HepG2 (cell line): Measurements from ENCODE around the gene NPBWR2. TPM values are rescaled to one million over a fixed set of nuclear protein-coding genes. Genes with fewer than 3 reads are reported as not detected.

ENCODE experiments used
- ATAC-seq: fragments of 200-7000 bp; cut with Tn5 transposase; 3 replicates; pipeline ENCODE4 v1.9.1; 2020; ENCODE audit warnings: mild to moderate bottlenecking, moderate library complexity
- BruUV-seq: library from RNA; stranded (reverse); fragments of 400-500 nt; replicated peaks from 2 replicates; lab custom pipeline; 2021; lab: Mats Ljungman, UMichigan
- CTCF ChIA-PET: fragments of 300-600 bp; formaldehyde crosslinking; extraction: SDS; loops from one replicate; lab custom pipeline; 2021; ENCODE audit warnings: low total read pairs, inconsistent platforms, low intra/inter-chr PET ratio; lab: Yijun Ruan, JAX
- POLR2A ChIA-PET: fragments of 350-600 bp; sonication (Branson Sonifier 250); formaldehyde crosslinking; loops from one replicate; lab custom pipeline; 2020; ENCODE audit warnings: antibody characterized with exemption, inconsistent platforms; lab: Yijun Ruan, JAX
- DNase-seq: peaks from one replicate; pipeline ENCODE4 v3.0.0-alpha.2; 2015; ENCODE audit warnings: low spot score
- FAIRE-seq: peaks from 3 replicates; lab custom pipeline; 2011; peaks lifted over from hg19 to GRCh38; lab: Jason Lieb, UNC
- H2AFZ ChIP-seq: one replicate; pipeline ENCODE4 v1.6.1; 2011; ENCODE audit warnings: low read length, inconsistent platforms
- H3K27ac ChIP-seq: fragments of 300-600 bp; 3 replicates; pipeline ENCODE4 v1.8.0; 2011; ENCODE audit warnings: mixed run types, mild to moderate bottlenecking, mixed read lengths, low read length, inconsistent platforms; ENCODE audit not compliant: insufficient read depth; ENCODE audit errors: extremely low read length
- H3K27me3 ChIP-seq, 2 experiments: fragments of 200-600 bp in 1 of 2; 2 replicates in 1 of 2; 3 replicates in 1 of 2; pipeline versions ENCODE4 v1.6.0 to v1.8.0; 2011; ENCODE audit warnings: low read length in 2 of 2, mild to moderate bottlenecking in 2 of 2, moderate library complexity in 2 of 2, inconsistent platforms in 1 of 2; ENCODE audit not compliant: insufficient read depth in 2 of 2, control insufficient read depth in 1 of 2
- H3K36me3 ChIP-seq, 2 experiments: fragments of 200-600 bp in 1 of 2; replicated peaks in 1 of 2; 2 replicates in 1 of 2; 3 replicates in 1 of 2; pipeline versions ENCODE4 v1.5.1 to v1.8.0; 2011; ENCODE audit warnings: low read length in 2 of 2, inconsistent platforms in 1 of 2; ENCODE audit not compliant: insufficient read depth in 2 of 2, control insufficient read depth in 1 of 2
- H3K4me1 ChIP-seq: 2 replicates; pipeline ENCODE4 v1.5.1; 2012; ENCODE audit warnings: low read length, inconsistent platforms; ENCODE audit not compliant: insufficient read depth
- H3K4me2 ChIP-seq: 2 replicates; pipeline ENCODE4 v1.6.0; 2011; ENCODE audit warnings: low read depth, low read length, inconsistent platforms
- H3K4me3 ChIP-seq, 3 experiments: fragments of 200-600 bp in 1 of 3; sonication (generic), shearing (Covaris generic) in 1 of 3; replicated peaks in 1 of 3; 2 replicates each; pipeline ENCODE4 v1.5.1; 2011 to 2016; ENCODE audit warnings: low read length in 3 of 3, inconsistent platforms in 2 of 3, low read depth in 2 of 3, mild to moderate bottlenecking in 2 of 3, control low read depth in 1 of 3, mixed read lengths in 1 of 3; ENCODE audit not compliant: insufficient read depth in 1 of 3
- H3K79me2 ChIP-seq: one replicate; pipeline ENCODE4 v1.6.1; 2011; ENCODE audit warnings: low read length, inconsistent platforms; ENCODE audit not compliant: insufficient read depth
- H3K9ac ChIP-seq: 2 replicates; pipeline ENCODE4 v1.6.0; 2011; ENCODE audit warnings: mild to moderate bottlenecking, low read depth, low read length, inconsistent platforms; ENCODE audit not compliant: insufficient read depth
- H3K9me3 ChIP-seq: 2 replicates; pipeline ENCODE4 v1.5.1; 2012; ENCODE audit warnings: mild to moderate bottlenecking, low read length
- H4K20me1 ChIP-seq: 2 replicates; pipeline ENCODE4 v1.6.0; 2011; ENCODE audit warnings: inconsistent platforms, mild to moderate bottlenecking, low read length, moderate library complexity; ENCODE audit not compliant: insufficient read depth
- CREB1 ChIP-seq, 2 experiments: fragments of 450-650 bp in 1 of 2; IDR thresholded peaks; 2 replicates each; pipeline ENCODE4 v1.6.1; 2016 to 2017; ENCODE audit warnings: control low read depth in 1 of 2, mild to moderate bottlenecking in 1 of 2, missing compliant biosample characterization in 1 of 2, missing genetic modification characterization in 1 of 2
- HMGXB3 ChIP-seq: sonication (generic); formaldehyde crosslinking; IDR thresholded peaks from 2 replicates; pipeline ENCODE4 v1.4.0; 2020; ENCODE audit warnings: missing genetic modification reagents, borderline replicate concordance
- NR2F1 ChIP-seq, 2 experiments: fragments of 450-650 bp in 1 of 2; formaldehyde crosslinking in 1 of 2; IDR thresholded peaks; 2 replicates each; pipeline versions ENCODE4 v1.5.0 to v1.6.1; 2016 to 2020; ENCODE audit warnings: mild to moderate bottlenecking in 1 of 2, missing compliant biosample characterization in 1 of 2, missing genetic modification reagents in 1 of 2, moderate library complexity in 1 of 2
- WGBS: methylation state at CpG from one replicate; pipeline ENCODE4 v1.1.6; 2017; ENCODE audit warnings: low lambda C conversion rate; 5-methylcytosine and 5-hydroxymethylcytosine counted together
- in situ Hi-C: cut with HindIII; loops from 2 replicates; pipeline ENCODE4 v1.10.0; 2017; ENCODE audit warnings: low pct_unique_long_range_greater_than_20kb; ENCODE audit not compliant: extremely low pct_ligation_motif_present
- intact Hi-C: fragments of 100-400 bp; cut with micrococcal nuclease; formaldehyde crosslinking; loops from one replicate; pipeline ENCODE4 v1.10.0; 2022; ENCODE audit not compliant: unreplicated experiment
- polyA plus RNA-seq, 8 experiments: library from polyadenylated mRNA; depleted of rRNA in 3 of 8; stranded (reverse) in 7 of 8; unstranded in 1 of 8; fragments of >200 nt; fragmentation: Illumina TruSeq in 4 of 8; extraction: Trizol in 4 of 8; gene quantifications; 2 replicates each; pipeline versions ENCODE4 v1.2.1 to v1.2.3, GENCODE V29; 2011 to 2016; ENCODE audit warnings: low read depth in 4 of 8, missing spikeins in 1 of 8, mixed read lengths in 1 of 8; ENCODE audit not compliant: insufficient read depth in 1 of 8
- total RNA-seq, 5 experiments: library from RNA; depleted of rRNA; stranded (reverse); fragments of >200 nt; fragmentation: Illumina TruSeq; extraction: Trizol; gene quantifications; 2 replicates each; pipeline ENCODE4 v1.2.3, GENCODE V29; 2016; ENCODE audit warnings: low read depth in 1 of 5

NPBWR2 gene
- total and polyA plus RNA-seq, 2 of the 13 experiments (the other 11 are each of a cell fraction or from before 2014, with no cell fraction given): not detected

GRCh38 chr20:64098471-64099013 is 8.8 kb downstream of the NPBWR2 start (continued):
- no peak for TF ChIP-seq HMGXB3 (CRISPR knock-in tag)
- TF ChIP-seq, all 625 proteins: peak for 0

- H3K4me2 ChIP-seq: no peak overlapping the region
- intact Hi-C loops (no loop called here), in situ Hi-C loops (no loop called here)
- no peak overlapping the region for H3K9ac ChIP-seq
- ChIA-PET CTCF (no interaction called here), POLR2A (no interaction called here)
- H3K79me2 ChIP-seq: no peaks in the 10 kb centered on the region
- no peaks in the 10 kb centered on the region for H3K36me3 ChIP-seq
- H3K27me3 ChIP-seq: peaks cover 31 to 54% of the 10 kb centered on the region in 2 experiments
- no peaks in the 10 kb centered on the region for H3K9me3 ChIP-seq
- no peak for ATAC-seq
- H3K4me3 ChIP-seq: no peak overlapping the region
- no peak overlapping the region for H2AFZ ChIP-seq
- H3K4me1 ChIP-seq: peaks cover 11% of the 10 kb centered on the region
- no peaks in the 10 kb centered on the region; the same call in 1 of the 2 replicates for H4K20me1 ChIP-seq
- BruUV-seq: no TSS peak
- WGBS: 51% methylated on average over 6 of the region's 6 CpGs
- FAIRE-seq: no peak
- no peak for DNase-seq
- H3K27ac ChIP-seq: no peak overlapping the region
- TF ChIP-seq CREB1 (IDR thresholded peaks at IDR 0.05): peak; percentile 62
- no peak for TF ChIP-seq CREB1 (CRISPR knock-in tag; IDR thresholded peaks at IDR 0.05)
- no peak for TF ChIP-seq NR2F1 (CRISPR knock-in tag; IDR thresholded peaks at IDR 0.05)
Observed at GRCh38 chr20:64096535-64096934, 10.8 kb downstream of the NPBWR2 start.
